A204.1 (cell line): ENCODE results near the gene HEMK1.

Experiments
- FAIRE-seq: peaks from 2 replicates; lab custom pipeline; 2012; peaks lifted over from hg19 to GRCh38; lab: Jason Lieb, UNC

The HEMK1 gene

DNA sequence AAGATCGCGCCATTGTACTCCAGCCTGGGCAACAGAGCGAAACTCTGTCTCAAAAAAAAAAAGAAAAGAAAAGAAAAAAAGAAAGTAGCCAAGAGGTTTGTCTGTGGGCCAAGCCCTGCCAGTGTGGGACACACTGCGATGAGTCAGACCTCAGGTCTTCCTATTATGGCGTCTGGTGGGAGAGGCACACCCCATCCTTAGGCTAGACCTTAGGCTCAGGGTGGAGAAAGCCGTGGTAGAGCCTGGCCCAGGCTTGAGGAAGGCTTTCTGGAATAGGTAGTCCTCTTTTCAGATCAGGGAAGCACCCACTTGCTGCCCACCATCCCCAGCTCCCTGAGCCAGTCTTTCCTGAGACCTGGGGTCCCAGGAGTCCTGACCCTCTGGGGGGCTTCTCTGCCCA, 6.0 kb downstream of the HEMK1 start:
- no peak for FAIRE-seq

DNA sequence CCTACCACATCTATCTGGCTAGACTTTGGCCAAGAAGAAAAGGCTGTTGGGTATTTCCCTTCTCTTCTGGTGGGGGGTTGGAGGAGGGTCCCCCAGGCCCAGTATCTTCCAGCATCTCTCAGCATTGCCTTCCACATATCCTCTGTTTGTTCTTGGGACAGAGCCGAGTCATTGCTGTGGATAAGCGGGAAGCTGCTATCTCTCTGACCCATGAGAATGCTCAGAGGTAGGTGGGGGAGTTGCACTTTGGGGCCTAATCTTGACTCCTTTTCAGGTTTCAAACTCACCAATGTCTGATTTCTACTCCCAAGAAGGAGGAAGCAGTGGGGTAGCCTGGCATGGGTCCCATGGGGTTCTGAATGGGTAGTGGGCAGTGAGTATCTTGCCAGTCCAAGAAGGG, 8.0 kb downstream of the HEMK1 start:
- FAIRE-seq: no peak

DNA sequence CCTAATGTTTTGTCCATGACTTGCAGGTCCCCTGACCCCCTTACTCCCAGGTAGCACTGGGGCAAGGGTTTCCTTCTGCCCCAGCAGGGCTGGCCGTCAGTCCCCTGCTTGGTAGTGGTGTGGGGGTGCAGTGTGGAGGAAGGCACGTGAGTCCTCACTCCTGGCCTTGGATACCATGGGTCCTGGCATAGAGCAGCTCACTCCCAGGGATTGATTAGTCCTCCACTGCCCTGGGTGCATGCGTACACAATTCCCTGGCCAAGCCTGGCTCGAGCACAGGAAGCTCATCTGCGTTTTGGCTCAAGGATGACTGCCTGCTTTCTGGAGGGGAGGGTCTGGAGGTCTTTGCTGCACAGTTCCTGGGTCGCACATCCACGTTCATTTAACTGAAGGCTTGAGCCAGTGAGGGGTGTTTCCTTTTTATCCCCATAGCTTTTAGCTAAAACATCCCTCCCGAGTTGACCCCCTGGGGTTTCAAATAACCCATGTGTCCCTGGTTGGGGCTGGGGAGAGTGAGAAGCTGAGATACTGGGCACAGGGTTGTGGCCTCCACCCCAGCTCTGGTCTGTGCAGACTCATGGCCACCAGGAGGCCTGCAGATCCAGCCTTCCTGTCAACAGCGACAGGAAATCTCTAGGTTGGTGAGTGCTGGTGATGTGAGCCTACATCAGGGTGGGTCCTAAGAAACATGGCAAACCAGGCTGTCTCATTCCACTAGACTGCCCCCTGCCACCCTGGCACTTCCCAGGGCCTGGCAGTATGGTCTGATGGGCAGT, 11.5 kb downstream of the HEMK1 start:
- no peak for FAIRE-seq

DNA sequence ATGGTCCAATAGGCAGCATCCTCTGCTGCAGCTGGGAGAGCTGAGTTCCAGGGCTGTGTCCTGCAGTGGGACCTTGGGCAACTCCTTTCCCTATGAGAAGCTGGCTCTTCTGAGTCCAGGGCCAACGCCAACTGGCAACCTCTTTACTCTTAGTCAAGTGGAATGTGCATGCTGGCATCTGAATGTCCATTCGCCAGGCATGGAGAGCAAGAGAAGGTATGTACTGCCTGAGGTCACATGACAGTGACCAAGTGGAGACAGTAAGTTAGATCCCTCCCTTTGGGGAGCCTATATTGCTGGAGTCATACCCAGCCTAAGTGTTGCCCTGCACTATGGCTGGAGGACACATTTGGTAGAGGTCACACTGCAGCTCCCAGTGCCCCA, 12.1 kb downstream of the HEMK1 start:
- FAIRE-seq: no peak

DNA sequence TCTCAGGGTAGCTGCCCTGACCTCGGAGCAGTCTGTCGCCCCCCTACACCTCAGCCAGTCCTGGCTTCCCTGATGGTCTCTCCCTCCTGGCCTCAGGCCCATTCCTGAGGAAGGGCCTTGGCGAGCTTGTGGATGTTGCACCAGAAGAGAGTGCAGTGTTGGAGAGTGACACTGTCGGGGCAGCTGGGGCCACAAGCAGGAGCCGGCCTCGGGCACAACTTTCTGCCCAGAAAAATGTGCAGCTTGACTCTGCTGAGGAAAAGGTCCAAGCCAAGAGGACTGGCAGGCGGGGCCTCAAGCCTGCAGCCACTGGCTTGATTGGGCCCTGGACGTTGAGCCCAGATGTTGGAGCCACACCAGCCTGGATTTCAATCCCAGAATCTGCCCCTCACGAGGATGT, 12.8 kb downstream of the HEMK1 start:
- no peak for FAIRE-seq

DNA sequence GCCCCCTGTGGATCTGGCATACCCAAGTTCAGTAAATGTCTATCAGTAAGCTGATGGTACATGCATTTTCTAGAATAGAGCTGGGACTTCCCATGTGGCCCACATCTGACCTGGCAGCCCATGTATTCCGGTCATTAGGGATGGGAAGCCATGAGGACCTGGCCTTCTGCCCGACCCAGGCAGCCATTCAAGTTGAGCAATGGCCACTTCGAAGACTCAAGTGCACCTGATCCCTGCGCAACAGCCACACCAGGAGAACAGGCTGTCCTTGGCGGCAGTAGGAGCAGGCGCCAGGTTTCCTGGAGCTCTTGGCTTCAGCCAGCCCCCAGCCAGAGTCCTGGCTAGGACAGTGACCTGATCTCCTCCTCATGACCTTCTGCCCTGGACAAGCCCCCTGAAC, 14.6 kb downstream of the HEMK1 start:
- FAIRE-seq: no peak

DNA sequence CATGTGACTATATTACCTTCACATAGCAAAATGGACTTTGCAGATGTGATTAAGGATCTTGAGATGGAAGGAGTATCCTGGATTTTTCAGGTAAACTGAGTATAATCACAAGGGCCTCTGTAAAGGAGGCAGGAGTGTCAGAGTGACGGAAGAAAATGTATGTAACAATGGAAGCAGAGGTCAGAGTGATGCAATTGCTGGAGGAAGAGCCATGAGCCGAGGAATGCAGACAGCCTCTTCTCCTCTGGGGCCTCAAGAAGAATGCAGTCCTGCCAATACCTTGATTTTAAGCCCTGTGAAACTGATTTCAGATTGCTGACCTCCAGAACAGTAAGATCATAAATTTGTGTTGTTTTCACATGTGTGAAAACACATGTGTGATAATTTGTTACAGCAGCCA, 15.1 kb downstream of the HEMK1 start:
- no peak for FAIRE-seq

DNA sequence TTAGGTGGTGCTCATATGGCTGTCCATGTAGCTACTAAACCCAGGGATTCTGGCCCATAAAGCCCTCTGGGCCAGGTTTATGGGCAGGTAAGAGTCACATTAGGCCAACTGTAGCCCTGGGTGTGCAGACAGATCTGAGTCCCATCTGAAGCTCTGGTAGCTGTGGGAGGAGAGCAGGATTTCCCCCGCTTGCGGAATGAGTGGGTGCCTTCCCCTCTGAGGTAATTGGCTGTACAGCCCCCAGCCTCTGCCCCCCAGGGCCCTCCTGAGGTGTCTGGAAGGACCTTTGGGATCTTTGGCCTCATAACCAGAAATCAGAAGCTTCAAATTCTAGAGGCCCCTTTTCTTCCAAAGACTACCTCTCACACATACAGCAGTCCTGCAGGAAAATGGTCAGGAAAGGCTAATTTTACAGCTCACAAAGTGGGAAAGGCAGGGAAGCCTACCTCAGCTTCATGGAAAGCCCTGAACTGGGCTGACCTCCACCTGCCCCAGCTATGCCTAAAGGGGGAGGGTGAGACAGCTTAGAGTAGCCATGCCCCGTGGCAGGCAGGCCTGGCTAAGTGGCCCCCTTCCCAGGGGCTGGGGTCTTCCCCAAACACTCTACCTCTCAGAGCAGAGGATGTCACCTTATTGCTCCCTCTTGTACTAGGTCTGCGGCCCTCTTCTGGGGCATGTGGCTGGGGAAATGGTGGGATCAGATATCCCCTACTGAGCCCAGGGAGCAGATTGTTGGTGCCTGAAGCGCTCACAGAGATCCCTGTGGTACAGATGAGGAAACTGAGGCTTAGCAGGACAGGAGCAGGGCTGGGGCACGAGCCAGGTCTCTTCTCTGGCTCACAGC, 16.8 kb downstream of the HEMK1 start:
- FAIRE-seq: no peak

DNA sequence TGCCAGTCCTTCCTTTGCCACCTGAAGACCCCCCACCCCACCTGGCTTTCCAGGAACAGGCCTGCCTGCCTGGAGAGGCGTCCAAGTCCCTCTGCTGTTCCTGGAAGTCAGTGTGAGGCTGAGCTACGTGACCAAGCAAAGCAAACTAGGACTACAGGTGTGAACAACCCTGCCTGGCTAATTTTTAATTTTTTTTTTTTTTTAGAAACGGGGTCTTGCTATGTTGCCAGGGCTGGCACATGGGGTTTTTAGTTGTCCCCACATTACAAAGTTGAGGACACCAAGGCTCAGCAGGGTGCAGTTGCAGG, 17.4 kb downstream of the HEMK1 start:
- no peak for FAIRE-seq

DNA sequence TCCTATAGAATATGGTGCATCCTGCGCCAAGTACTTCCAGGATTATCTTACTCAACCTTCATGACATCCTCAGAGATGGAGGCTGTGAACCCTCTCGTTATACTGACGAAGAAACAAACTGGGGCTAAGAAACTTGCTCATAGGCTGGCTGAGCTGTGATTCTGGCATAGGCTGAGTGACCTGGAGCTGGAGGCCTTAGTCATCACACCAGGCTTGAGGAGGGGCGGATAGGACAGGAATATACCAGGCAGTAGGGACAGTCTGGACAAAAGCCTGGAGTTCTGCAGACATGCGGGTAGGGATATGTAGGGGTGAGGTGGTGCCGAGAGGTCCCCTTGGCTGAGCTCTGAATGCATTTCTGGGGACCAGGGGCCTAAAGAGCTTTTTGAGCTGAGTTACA, 18.1 kb downstream of the HEMK1 start:
- FAIRE-seq: no peak

DNA sequence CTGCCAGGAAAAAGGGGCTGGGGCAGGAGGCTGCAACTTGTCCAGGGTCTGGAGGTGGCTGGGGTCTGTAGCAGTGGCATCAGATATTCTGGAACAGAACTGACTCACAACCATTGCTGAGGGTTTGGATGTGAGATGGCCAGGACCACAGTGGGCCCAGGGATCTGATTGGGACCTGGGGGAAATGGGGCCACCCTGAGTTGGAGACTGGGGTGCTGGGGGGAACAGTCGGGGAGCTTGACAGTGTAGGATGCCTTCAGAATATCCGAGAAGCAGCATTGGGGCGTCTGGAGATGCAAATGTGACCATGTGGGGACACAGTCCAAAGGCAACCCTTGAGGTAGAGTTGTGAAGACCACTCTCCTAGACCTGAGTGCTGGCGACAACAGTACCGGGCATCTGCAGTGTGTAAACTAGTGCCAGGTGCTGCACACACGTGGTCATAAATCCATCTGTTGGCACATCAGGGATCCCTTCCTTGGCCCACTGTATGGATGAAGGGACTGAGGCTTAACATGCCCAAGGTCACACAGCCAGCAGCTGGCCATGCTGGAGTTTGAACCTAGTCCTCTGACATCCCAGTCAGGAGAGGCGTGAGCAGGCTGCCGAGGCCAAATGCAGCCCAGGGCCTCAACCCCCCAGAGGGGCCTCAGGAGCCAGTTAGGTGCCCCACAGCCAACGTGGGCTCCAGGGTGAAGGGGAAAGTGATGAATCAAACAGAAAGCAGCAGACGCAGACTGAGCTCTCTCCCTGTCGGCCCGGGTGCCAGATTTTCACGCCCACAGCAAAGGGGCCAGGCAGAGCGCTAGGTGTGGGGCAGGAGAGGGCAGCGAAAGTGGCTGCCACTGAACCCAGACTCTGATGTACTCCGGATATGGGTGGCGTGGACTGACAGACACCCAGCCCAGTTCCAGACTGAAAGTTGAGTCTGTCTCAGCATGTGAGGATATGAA, 18.8 kb downstream of the HEMK1 start:
- no peak for FAIRE-seq

DNA sequence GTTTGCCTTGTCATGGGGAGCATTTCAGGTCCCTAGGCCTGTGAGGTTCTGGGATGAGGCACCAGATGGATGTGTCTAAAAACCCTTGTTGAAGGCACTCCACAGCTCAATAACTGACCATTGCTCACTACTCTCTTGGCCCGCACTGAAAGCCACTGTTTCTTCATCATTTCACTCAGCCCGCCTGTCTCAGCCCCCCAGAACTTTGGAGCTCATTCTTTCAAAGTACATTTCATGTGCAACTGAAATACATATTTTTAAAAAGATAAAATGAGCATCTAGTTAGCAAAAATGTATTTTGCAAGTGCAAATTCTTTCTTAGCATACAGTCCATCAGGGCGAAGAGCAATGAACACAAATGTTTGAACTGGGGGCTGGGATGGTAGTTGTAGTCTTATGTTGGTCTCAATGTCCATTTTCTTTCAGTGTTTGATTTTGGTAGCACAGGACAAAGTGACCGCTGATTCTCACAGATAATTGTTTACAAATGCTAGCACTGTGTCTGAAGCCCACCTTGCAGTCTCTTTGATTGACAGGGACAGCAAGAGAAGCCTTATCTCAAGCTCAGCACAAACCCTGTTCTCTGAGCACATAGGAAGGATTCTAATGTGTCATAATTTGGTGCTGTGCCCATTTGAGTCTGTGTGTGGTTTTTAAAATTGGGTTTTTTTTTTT, 19.6 kb downstream of the HEMK1 start:
- no peak for FAIRE-seq

DNA sequence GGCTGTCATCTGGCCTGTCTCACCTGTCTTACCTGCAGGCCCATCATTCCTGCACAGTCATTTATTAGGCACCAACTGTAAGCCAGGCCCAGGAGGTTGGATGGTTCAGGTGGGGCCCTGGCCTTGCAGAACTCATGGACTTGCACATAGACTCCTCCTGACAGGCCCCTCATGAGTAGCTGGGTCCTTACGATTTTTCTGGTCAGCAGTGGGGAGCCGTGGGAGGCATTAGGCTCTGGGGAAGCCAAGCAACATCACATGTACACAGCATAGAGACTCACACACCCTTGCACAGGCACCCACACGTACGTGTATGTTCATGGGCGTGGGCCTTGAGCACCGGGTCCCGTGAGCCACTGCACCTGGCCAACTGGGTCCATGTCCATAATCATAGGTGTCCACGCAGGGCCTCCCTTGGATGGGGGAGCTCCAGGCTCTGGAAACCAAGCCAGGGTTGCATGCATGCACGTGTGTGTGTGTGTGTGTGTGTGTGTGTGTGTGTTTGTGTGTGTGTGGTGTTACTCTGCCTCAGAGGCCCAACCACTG, 21.9 kb downstream of the HEMK1 start:
- no peak for FAIRE-seq

DNA sequence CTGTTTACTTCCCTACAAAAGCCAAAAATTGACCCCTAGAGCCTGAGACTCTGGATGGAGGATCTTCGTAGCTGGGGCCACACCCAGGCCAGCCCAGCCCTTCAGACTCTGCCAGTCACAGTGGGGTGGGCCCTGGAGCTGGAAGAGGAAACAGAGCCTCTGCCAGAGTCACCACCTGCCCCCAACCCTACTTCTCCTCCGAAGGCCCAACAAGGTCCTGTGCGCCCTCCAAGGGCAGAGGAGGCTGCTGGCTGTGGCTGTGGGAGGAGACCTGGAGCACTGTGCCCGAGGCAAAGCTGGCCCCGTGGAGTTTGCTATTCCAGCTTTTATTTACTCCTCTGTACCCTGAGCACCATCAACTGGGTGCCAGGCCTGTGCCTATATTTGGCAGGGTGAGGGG, 23.2 kb downstream of the HEMK1 start:
- FAIRE-seq: no peak

DNA sequence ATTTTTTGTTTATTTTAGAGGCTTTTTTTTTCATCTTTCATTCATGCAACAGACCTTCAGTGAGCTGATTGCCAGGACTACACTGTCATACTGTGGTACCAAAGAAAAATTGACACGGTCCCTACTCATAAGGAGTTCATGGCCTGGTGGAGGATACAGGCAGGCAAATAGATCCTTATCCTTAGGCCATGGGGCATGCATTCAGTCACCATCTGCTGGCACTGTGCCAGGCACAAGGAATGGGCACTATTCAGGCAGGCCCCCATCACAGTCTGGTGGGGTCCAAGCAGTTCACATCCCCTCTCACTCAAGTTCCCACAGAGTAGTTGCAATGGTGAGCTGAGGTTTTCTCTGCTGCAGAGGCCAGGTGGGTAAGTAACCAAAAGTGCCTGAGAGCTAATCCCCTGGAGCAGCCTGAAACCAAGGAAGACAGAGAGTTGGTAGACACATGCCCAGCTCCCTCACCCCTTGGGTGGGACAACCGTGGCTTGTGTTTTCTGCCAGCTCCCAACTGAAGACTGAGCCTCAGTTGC, 25.0 kb downstream of the HEMK1 start:
- no peak for FAIRE-seq

DNA sequence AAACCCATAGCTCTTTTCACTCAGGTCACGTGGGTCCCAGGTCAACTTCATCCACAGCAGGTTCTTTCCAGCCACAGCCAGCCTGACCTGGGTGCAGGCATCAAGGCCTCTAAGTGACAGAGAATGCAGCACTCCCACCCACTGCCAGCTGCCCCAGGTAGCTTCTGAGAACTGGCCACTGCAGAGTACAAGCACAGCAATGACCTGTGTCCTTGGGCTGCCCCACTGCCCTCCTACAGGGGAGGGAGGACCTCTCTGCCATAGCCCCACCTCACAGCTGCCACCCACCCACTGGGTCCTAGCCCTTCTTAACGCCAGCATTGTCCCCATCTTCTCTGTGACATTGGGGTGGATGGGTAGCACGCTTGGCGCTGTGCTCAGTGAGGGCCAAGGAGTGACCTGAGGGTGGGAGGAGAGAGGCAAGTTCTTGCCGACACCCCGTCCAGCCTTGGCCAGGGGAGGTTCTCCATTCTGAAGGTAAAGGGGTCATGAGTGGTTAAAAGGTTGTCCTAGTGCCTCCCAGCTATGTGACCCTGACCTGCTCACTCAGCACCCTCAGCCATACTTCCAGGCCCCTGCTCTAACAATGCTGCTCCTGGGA, 29.9 kb downstream of the HEMK1 start:
- FAIRE-seq: no peak

DNA sequence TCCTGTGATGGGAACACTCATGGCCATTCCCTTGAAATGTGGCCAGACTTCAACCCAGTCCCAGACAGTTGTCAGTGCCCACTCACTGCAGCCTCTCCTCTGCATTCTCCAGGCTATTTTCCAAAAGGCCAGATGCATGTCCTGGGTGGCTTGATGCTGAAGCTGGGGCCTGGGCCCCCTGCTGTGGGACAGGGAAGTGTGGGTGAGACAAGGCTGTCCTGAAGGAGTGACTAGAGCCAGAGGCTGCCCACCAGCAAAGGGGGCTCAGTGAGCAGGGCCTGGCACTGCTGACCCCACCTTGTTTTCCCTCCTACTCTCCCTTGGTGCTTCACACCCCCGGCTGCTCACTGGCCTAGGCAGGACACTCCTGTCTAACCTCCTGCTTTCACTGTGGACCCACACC, 30.4 kb downstream of the HEMK1 start:
- no peak for FAIRE-seq

DNA sequence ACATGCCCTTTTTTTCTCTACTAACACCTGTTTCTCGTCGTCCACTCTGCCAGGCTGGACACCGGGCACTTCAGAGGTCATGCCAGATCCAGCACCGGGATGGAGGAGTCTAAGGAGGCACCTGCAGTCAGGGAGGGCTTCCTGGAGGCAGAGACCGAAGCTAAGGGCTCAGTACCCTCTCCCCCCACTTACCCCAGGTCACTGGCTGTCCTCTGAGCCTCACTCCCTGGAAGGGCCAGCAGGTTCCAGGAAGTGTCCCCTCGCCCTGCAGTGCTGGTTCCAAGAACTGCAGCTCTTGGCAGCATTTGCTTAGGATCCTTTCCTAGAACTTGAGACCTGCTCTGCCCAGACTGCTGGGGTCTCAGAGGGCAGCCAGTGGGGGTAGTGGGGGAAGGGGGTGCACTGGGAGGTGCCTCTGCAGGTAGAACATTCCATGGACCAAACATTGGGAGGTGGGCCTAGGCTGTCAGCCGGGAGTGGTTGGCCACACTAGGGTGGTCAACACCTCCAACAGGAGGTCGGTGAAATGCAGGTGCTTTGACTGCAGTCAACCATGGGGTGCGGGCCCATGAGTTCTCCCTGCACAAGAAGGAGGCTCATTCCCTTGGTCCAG, 30.9 kb downstream of the HEMK1 start:
- no peak for FAIRE-seq

DNA sequence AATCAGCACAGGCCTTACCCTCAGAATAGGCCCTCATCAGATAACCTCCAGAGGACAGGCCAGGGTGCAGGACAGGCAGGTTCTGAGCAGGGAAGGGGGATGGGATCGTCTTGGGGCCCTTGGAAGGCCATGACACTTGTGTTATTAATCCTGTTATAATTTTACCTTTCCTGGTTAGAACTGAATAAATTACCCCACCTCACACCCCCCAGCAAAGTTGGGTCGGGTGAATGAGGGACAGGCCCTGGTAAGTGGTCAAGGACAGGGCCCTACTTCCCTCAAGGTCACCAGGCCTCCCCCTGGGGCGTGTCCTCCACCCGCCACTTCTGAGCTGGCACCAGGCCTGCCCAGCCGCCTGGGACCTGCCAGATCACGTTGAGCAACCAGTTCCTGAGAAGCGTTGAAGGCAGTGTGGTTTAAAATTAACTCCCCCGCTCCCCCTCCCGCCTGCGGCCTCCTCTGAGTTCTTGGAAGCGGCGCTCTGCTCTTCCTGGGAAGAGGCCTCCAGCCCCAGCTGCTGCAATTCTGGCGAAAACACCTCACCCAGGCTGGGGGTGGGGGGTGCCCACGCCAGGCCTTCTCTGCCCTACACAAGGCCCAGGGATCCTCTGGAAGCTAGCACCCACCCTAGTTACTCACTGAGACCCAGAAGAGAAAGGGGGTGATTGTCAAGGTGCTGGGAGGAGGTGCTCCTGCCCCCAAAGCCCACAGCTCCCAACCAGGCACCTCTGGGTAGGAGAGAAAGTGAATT, 31.7 kb downstream of the HEMK1 start:
- FAIRE-seq: no peak

DNA sequence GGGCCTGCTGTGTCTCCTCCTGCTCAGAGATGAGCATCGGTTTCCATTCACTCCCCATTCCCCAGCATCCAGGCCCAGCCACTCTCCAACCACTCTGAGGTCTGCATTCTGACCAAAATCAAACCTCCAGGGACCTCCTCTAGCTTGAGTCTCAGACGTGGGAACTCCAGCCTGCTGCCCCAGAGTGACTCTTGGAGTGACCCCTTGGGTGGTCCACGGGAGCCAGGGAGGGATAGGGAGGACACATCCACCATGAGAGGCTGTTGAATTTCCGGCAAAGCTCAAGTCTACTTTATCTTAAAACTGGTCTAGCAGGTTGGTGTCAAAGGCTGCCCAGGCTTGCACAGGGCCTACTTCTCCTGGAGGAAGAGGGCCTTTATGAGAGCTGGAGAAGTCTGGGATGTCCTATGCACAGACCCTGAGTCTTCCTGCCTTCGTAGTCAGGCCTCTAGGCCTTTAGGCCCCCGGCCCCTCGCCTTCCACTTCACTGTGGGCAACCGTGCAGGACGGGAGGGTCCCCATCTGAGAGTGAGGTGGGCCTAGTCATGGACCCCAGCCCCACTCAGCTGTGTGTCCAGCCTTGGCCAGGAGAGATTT, 33.4 kb downstream of the HEMK1 start:
- FAIRE-seq: no peak
